GM12878 (cell line): Measurements from ENCODE around the gene ZGLP1. TPM values are rescaled to one million over a fixed set of nuclear protein-coding genes. Genes with fewer than 3 reads are reported as not detected.
A peak's percentile ranks its signal among the peaks of the same experiment; 100 is the strongest.

Experiments used
- ATAC-seq: fragments of 200-7000 bp; cut with Tn5 transposase; 3 replicates; pipeline ENCODE4 v1.9.1; 2020; ENCODE audit warnings: mild to moderate bottlenecking, moderate library complexity
- BruUV-seq: library from RNA; stranded (reverse); fragments of 400-500 nt; replicated peaks from 2 replicates; lab custom pipeline; 2021; lab: Mats Ljungman, UMichigan
- CTCF ChIA-PET: fragments of 300-600 bp; sonication (Branson Sonifier 250); formaldehyde crosslinking; extraction: SDS; loops from one replicate; lab custom pipeline; 2021; ENCODE audit warnings: inconsistent platforms; lab: Yijun Ruan, JAX
- POLR2A ChIA-PET: fragments of 350-600 bp; formaldehyde crosslinking; extraction: SDS; loops from one replicate; lab custom pipeline; 2021; ENCODE audit warnings: inconsistent platforms; lab: Charles Lee
- RAD21 ChIA-PET: fragments of 300-600 bp; sonication (Branson Sonifier 250); formaldehyde crosslinking; loops from one replicate; lab custom pipeline; 2023; ENCODE audit warnings: antibody characterized with exemption; ENCODE audit not compliant: unreplicated experiment; lab: Charles Lee
- SMC1A ChIA-PET: fragments of 300-600 bp; sonication (Branson Sonifier 250); formaldehyde crosslinking; loops from one replicate; lab custom pipeline; 2023; ENCODE audit not compliant: unreplicated experiment, uncharacterized antibody; lab: Charles Lee
- DNase-seq: peaks from one replicate; pipeline ENCODE4 v3.0.0-alpha.2; 2011; ENCODE audit warnings: low read depth, low spot score
- FAIRE-seq: peaks from 3 replicates; lab custom pipeline; 2011; peaks lifted over from hg19 to GRCh38; lab: Jason Lieb, UNC
- H2AFZ ChIP-seq: 2 replicates; pipeline ENCODE4 v1.6.0; 2011; ENCODE audit warnings: low read depth, low read length, control low read depth; ENCODE audit not compliant: control insufficient read depth
- H3K27ac ChIP-seq: 2 replicates; pipeline ENCODE4 v1.5.1; 2011; ENCODE audit warnings: control low read depth; ENCODE audit not compliant: control insufficient read depth, insufficient read depth
- H3K27me3 ChIP-seq, 2 experiments: replicated peaks in 1 of 2; 2 replicates each; pipeline versions ENCODE4 v1.6.0 to v1.6.1; 2011; ENCODE audit warnings: low read length in 1 of 2; ENCODE audit not compliant: control insufficient read depth in 2 of 2, insufficient read depth in 2 of 2
- H3K36me3 ChIP-seq, 2 experiments: 2 replicates each; pipeline ENCODE4 v1.5.1; 2011; ENCODE audit warnings: low read length in 1 of 2; ENCODE audit not compliant: control insufficient read depth in 2 of 2, insufficient read depth in 2 of 2
- H3K4me1 ChIP-seq: 2 replicates; pipeline ENCODE4 v1.6.1; 2011; ENCODE audit warnings: mild to moderate bottlenecking, low read length, moderate library complexity, mixed read lengths; ENCODE audit not compliant: control insufficient read depth, insufficient read depth
- H3K4me2 ChIP-seq: 2 replicates; pipeline ENCODE4 v1.6.0; 2011; ENCODE audit warnings: control low read depth; ENCODE audit not compliant: control insufficient read depth, insufficient read depth
- H3K4me3 ChIP-seq: fragments of 200-600 bp; sonication (generic); 2 replicates; pipeline ENCODE4 v1.5.1; 2016
- H3K79me2 ChIP-seq: 2 replicates; pipeline ENCODE4 v1.6.0; 2011; ENCODE audit warnings: low read length; ENCODE audit not compliant: control insufficient read depth, insufficient read depth
- H3K9ac ChIP-seq: 2 replicates; pipeline ENCODE4 v1.8.0; 2011; ENCODE audit warnings: low read length, control low read depth, mixed read lengths; ENCODE audit not compliant: control insufficient read depth, insufficient read depth
- H3K9me3 ChIP-seq: replicated peaks from 3 replicates; pipeline ENCODE4 v1.5.1; 2011; ENCODE audit warnings: mild to moderate bottlenecking, low read length; ENCODE audit not compliant: control insufficient read depth, insufficient read depth
- H4K20me1 ChIP-seq: 2 replicates; pipeline ENCODE4 v1.6.0; 2011; ENCODE audit not compliant: control insufficient read depth, insufficient read depth
- BACH1 ChIP-seq: fragments of 450-650 bp; IDR thresholded peaks from 2 replicates; pipeline ENCODE4 v1.6.1; 2017; ENCODE audit warnings: mild to moderate bottlenecking, borderline replicate concordance
- BMI1 ChIP-seq: fragments of 450-650 bp; IDR thresholded peaks from 2 replicates; pipeline ENCODE4 v1.6.1; 2016; ENCODE audit warnings: mild to moderate bottlenecking, moderate library complexity, borderline replicate concordance
- FOS ChIP-seq: IDR thresholded peaks from 3 replicates; pipeline ENCODE4 v1.6.1; 2011; ENCODE audit warnings: borderline replicate concordance; ENCODE audit not compliant: insufficient read length; ENCODE audit errors: extremely low read depth
- GATAD2B ChIP-seq: fragments of 450-650 bp; conservative IDR thresholded peaks from 2 replicates; pipeline ENCODE4 v1.6.1; 2017; ENCODE audit warnings: low read depth, mild to moderate bottlenecking, moderate library complexity
- KAT2A ChIP-seq: conservative IDR thresholded peaks from 2 replicates; pipeline ENCODE4 v1.6.1; 2011; ENCODE audit warnings: low read depth, low read length; ENCODE audit not compliant: control insufficient read depth
- MLLT1 ChIP-seq: fragments of 450-650 bp; IDR thresholded peaks from 2 replicates; pipeline ENCODE4 v1.6.1; 2016; ENCODE audit warnings: mild to moderate bottlenecking
- MXI1 ChIP-seq: fragments of 150-350 bp; IDR thresholded peaks from 2 replicates; pipeline ENCODE4 v1.6.1; 2011; ENCODE audit warnings: low read depth, mild to moderate bottlenecking, inconsistent platforms, low read length, improper control_type of control experiment
- NKRF ChIP-seq: fragments of 450-650 bp; conservative IDR thresholded peaks from 2 replicates; pipeline ENCODE4 v1.6.1; 2017; ENCODE audit warnings: mild to moderate bottlenecking, moderate library complexity
- POLR2A ChIP-seq: IDR thresholded peaks from 2 replicates; pipeline ENCODE4 v1.6.1; 2011; ENCODE audit warnings: low read depth, mild to moderate bottlenecking, low read length
- SPI1 ChIP-seq: IDR thresholded peaks from 2 replicates; pipeline ENCODE4 v1.6.1; 2011; ENCODE audit warnings: low read depth, mild to moderate bottlenecking, low read length, moderate library complexity, borderline replicate concordance; ENCODE audit not compliant: insufficient read depth
- SUPT20H ChIP-seq: IDR thresholded peaks from 2 replicates; pipeline ENCODE4 v1.6.1; 2011; ENCODE audit warnings: low read depth, mild to moderate bottlenecking, low read length, moderate library complexity, borderline replicate concordance; ENCODE audit not compliant: control insufficient read depth
- TAF1 ChIP-seq: IDR thresholded peaks from 2 replicates; pipeline ENCODE4 v1.6.1; 2011; ENCODE audit warnings: mild to moderate bottlenecking, low read depth, low read length, borderline replicate concordance
- TCF7 ChIP-seq: IDR thresholded peaks from 2 replicates; pipeline ENCODE4 v1.6.1; 2014; ENCODE audit warnings: antibody characterized with exemption, borderline replicate concordance
- USF1 ChIP-seq: IDR thresholded peaks from 2 replicates; pipeline ENCODE4 v1.6.1; 2011; ENCODE audit warnings: borderline replicate concordance, low read depth, mild to moderate bottlenecking, moderate library complexity, mixed read lengths, low read length; ENCODE audit not compliant: insufficient read depth; ENCODE audit errors: extremely low read length
- WGBS: methylation state at CpG from one replicate; pipeline ENCODE4 v1.1.6; 2016; ENCODE audit warnings: low lambda C conversion rate; ENCODE audit not compliant: insufficient replicate concordance, insufficient coverage; ENCODE audit errors: missing lambda C conversion rate; 5-methylcytosine and 5-hydroxymethylcytosine counted together
- in situ Hi-C: fragments of 300-500 bp; cut with MboI; formaldehyde crosslinking; loops from 9 replicates; pipeline ENCODE4 v1.14.3; 2018; ENCODE audit warnings: mixed read lengths
- intact Hi-C: fragments of 100-400 bp; cut with micrococcal nuclease; formaldehyde crosslinking; loops from one replicate; pipeline ENCODE4 v1.14.2; 2022; ENCODE audit not compliant: unreplicated experiment
- polyA plus RNA-seq, 11 experiments: library from polyadenylated mRNA; depleted of rRNA in 4 of 11; unstranded in 6 of 11; stranded (reverse) in 5 of 11; fragments of >200 nt; fragmentation: Nextera tagmentation in 4 of 11; fragmentation: Illumina TruSeq in 1 of 11; extraction: Ambion mirVana in 4 of 11; extraction: Trizol in 1 of 11; gene quantifications; 1 replicate in 1 of 11; 2 replicates in 10 of 11; pipeline versions ENCODE4 v1.2.1 to v1.2.3, GENCODE V29; 2011 to 2016; ENCODE audit warnings: inconsistent platforms in 2 of 11, missing spikeins in 2 of 11, low read depth in 1 of 11
- total RNA-seq, 4 experiments: library from RNA; depleted of rRNA in 3 of 4; stranded (reverse); fragments of >200 nt in 3 of 4; fragmentation: Illumina TruSeq in 1 of 4; extraction: Trizol in 1 of 4; gene quantifications; 2 replicates each; pipeline versions ENCODE4 v1.2.1 to v1.2.3, GENCODE V29; 2013 to 2021

The ZGLP1 gene
- total and polyA plus RNA-seq, 10 of the 15 experiments (the other 5 are each of a cell fraction or from before 2014, with no cell fraction given): 0.29 to 5.6 (median 1.3) TPM

- ATAC-seq (peak; percentile 8; the same call in 2 of the 3 replicates), FAIRE-seq (no peak), DNase-seq (no peak)
- RAD21 ChIA-PET: interaction anchor here (0.6 to 1.6 kb wide), 5 partner anchors 11 to 90 kb away, joined by 3 to 22 read pairs (median 5); partner anchors contain the start of genes ICAM1, RAVER1 and TYK2
- Histone ChIP-seq H3K9me3 (no peaks in the 10 kb centered on the region; the same call in 2 of the 3 replicates), H3K36me3 (peaks cover 1 to 2% of the 10 kb centered on the region in 2 experiments; a peak in 2 of 4 replicates), H3K4me3 (peak overlapping the region; percentile 77), H4K20me1 (peaks cover 1% of the 10 kb centered on the region; the same call in 1 of the 2 replicates), H3K9ac (peak overlapping the region; percentile 7; the same call in 1 of the 2 replicates), H3K4me2 (peak overlapping the region; percentile 98), H3K4me1 (peaks cover 60% of the 10 kb centered on the region), H3K27me3 (peaks cover 3 to 16% of the 10 kb centered on the region in 2 experiments), H3K27ac (no peak overlapping the region), H2AFZ (peak overlapping the region; percentile 61), H3K79me2 (no peaks in the 10 kb centered on the region)
- POLR2A ChIA-PET: interaction anchor here (0.6 to 2.2 kb wide), 9 partner anchors 11 to 263 kb away, joined by 3 to 11 read pairs (median 4); partner anchors contain the start of genes ICAM1, RAVER1 and TYK2
- CTCF ChIA-PET: interaction anchor here (1.0 to 1.8 kb wide), 5 partner anchors 20 to 98 kb away, joined by 3 to 7 read pairs (median 4); partner anchors contain the start of genes ICAM1 and RAVER1
- BruUV-seq: no TSS peak
- intact Hi-C loops (no loop called here), in situ Hi-C loops (no loop called here)
- SMC1A ChIA-PET: interaction anchor here (0.8 to 1.8 kb wide), 6 partner anchors 14 to 145 kb away, joined by 3 to 14 read pairs (median 4); partner anchors contain the start of genes ICAM1 and TYK2
- 2% methylated on average over 44 of the region's 57 CpGs for WGBS
- no peak for TF ChIP-seq SUPT20H
- TF ChIP-seq BMI1: no peak
- no peak for TF ChIP-seq TCF7
- no peak for TF ChIP-seq FOS
- 0 out of 2 replicates have a peak, but pooled peaks have one; percentile 13 for TF ChIP-seq MXI1
- TF ChIP-seq GATAD2B: peak; percentile 68; the same call in 1 of the 2 replicates
- no peak for TF ChIP-seq TAF1
- TF ChIP-seq POLR2A: peak; percentile 49; the same call in 1 of the 2 replicates
- TF ChIP-seq USF1: no peak
- no peak for TF ChIP-seq MLLT1
- no peak for TF ChIP-seq KAT2A
- peak; percentile 72; the same call in 1 of the 2 replicates for TF ChIP-seq BACH1
- no peak for TF ChIP-seq SPI1
- 0 out of 2 replicates have a peak, but pooled peaks have one; percentile 26 for TF ChIP-seq NKRF
Observed at GRCh38 chr19:10290876-10291553, 18.6 kb downstream of the ZGLP1 start.
